ENCODE results near the gene CYTH3.
A peak's percentile ranks its signal among the peaks of the same experiment; 100 is the strongest.
"Not testable (repeated sequence)": the region's sequence is repeated elsewhere in the genome, so short reads cannot be mapped to it uniquely, and the experiment has no call there.

The CYTH3 gene

GRCh38 chr7:6272481-6273323 is at the start of gene CYTH3:
CYTH3 (minus strand) TSS chr7:6272624; CDS start chr7:6272507, 117 bp downstream.
- peak; percentile 50 to 61 for DNase-seq (ENCODE audit: low read depth in 2 of 2)

DNA sequence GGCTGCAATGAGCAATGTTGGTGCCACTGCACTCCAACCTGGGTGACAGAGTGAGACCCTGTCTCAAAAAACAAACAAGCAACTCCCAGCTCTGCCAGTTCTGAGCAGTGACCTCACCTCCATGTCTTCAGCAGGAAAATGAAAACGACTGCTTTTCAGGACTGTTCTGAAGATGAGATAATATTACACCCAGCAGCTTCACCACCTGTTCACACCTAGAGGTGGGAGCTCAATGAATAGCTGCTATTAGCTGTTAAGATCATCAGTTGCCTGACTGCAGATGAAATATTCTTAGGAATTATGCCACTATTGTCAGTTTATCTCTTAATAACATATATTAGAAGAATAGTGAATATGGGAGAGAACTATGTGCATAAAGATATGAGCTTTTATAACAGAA is 48.4 kb upstream of the CYTH3 start:
- no peak for DNase-seq (ENCODE audit: low read depth in 2 of 2)

DNA sequence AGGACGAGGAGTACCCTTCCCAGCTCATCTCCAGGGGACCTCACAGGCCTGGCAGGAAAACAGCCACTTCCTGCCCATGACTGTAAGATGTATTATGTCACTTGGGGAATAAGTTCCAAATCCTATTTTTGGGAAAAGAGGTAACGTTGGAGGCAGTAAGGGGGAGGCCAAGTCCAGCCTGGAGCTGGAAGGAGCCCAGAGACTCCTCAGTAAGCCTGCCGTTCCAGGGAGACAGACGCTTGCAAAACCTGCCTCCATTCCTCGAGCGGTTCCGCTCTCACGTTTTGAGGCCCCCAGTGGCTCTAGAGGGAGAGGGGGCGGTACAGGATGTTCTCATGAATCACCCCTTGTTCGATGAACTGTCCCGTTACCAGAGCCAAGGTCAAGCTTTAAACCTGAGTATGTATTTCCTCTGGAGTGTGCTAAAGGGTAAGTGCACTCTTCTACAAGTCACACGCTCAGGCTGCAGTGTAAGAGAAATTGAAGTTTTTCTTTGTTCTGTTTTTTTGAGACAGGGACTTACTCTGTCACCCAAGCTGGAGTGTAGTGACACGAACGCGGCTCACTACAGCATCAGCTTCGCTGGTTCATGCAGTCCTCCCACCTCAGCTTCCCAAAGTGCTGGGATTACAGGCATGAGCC is 45.5 kb upstream of the CYTH3 start:
- no peak for DNase-seq (ENCODE audit: low read depth in 2 of 2)

DNA sequence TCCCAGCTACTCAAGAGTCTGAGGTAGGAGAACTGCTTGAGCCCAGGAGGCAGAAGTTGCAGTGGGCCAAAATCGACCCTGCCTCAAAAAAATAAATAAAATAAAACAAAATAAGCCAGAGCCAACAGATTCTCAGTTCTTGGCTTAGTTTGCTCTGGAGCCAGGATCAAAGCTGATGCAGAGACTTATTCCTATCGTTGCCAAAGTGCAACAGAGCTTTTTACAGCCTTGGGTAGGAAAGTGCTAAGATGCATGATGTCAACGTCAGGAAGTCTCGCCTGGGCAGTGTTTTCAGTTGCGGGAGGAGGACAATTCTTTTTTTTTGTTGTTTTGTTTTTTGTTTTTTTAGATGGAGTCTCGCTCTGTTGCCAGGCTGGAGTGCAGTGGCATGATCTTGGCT is 43.8 kb upstream of the CYTH3 start:
- no peak for DNase-seq (ENCODE audit: low read depth in 2 of 2)

DNA sequence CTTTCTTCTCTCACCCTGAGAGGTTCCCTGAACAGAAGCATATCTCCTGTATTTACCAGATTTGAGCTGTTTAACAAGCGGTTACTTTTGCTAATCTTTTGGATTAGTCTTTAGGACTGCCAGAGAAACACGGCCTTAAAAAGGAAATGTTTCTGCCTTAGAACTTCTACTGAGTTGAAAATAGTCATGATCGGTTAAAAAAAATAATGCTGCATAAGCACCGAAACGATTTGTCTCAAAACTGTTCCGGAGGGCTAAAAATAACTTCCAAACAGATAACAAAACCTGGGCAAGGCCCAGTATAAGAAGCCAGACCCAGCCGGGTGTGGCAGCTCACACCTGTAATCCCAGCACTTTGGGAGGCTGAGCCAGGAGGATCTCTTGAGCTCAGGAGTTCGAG is 43.3 kb upstream of the CYTH3 start:
- DNase-seq (ENCODE audit: low read depth in 2 of 2), result no peak

DNA sequence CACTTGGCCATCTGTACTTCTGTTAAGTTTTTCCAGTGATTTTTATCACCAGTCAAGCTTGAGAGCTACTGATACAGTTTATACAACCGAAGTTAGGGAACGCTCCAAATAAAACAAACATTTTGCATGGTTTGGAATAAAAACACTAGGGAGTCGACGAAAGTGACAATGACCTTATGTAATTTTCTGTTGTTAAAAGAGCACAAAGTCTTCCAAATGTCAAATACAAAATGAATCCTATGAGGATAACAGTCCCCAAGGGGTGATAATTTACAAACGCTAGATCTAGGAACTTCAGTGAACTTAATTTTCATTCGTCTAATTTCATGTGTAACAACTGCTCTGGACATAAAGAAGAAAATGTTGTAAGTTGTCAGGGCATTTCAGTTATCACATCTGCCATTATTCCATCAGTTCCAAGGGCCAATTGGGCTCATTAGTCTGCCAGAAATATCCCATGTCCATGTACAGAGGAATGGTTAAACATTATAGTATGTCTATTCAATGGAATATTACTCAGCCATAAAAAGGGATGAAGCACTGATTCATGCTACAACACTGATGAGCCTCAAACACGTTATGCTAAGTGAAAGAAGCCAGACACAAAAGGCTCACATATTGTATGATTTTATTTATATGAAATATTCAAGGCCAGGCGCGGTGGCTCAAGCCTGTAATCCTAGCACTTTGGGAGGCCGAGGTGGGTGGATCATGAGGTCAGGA is 38.0 kb upstream of the CYTH3 start:
- DNase-seq (ENCODE audit: low read depth in 2 of 2), result no peak

DNA sequence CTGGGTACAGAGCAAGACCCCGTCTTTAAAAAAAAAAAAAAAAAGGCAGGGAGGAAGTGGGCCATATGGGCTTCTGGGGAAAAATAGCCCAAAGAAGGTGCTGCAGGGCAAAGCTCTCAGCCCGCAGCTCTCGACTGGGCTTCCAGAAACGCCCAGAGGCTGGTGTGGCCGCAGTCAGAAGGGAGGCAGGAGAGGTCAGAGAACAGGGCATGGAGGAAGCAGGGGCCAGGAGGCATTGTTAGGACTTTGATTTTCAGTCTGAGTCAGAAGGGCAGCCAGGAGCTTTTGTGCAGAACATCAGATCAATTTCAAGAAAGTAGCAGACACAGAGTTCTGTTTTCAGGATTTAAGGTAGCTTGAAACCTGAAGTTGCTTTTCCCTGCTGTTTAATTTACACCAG is 35.3 kb upstream of the CYTH3 start:
- DNase-seq (ENCODE audit: low read depth in 2 of 2), result no peak

DNA sequence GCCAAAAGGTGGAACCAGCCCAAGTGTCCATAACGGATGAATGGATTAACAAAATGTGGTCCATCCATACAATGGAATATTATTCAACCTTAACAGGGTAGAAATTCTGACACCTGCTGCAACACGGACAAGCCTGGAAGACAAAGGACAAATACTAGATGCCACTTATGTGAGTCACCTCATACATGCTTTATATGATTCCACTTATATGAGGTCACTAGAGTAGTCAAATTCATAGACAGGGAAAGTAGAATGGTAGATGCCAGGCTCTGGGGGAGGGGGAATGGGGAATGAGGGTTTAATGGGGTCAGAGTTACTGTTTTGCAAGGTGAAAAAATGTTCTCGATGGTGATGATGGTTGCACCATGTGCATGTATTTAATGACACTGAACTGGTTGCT is 34.0 kb upstream of the CYTH3 start:
- no peak for DNase-seq (ENCODE audit: low read depth in 2 of 2)

DNA sequence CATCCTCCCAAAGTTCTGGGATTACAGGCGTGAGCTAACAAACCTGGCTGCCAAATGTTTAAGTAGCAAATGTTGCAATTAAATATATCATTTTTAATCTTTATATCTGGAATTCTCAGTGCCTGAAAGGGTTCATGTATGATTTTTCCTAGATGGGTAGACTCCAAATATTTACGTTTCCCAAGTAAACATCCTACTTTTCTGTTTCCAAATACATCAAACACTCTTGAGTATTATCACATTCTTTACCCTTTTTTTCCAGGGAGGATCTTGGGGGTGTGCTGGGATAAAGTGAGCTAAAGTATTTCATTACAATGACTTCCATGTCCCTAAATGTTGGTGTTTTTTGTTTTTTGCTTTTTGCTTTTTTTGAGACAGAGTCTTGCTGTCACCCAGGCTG is 32.9 kb upstream of the CYTH3 start:
- DNase-seq (ENCODE audit: low read depth in 2 of 2), result no peak

DNA sequence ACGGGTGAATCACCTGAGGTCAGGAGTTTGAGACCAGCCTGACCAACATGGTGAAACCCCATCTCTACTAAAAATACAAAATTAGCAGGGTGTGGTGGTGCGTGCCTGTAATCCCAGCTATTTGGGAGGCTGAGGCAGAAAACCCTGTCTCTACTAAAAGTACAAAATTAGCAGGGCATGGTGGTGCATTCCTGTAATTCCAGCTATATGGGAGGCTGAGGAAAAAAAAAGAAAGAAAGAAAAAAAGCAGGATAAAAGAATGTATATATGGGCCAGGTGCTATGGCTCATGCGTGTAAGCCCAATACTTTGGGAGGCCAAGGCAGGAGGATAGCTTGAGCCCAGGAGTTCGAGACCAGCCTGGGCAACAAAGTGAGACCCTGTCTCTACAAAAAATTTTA is 29.0 kb upstream of the CYTH3 start:
- not testable (repeated sequence) for DNase-seq (ENCODE audit: low read depth in 2 of 2)

- DNase-seq (ENCODE audit: low read depth in 2 of 2), result no peak
Observed at GRCh38 chr7:6299774-6300173, 27.4 kb upstream of the CYTH3 start.

DNA sequence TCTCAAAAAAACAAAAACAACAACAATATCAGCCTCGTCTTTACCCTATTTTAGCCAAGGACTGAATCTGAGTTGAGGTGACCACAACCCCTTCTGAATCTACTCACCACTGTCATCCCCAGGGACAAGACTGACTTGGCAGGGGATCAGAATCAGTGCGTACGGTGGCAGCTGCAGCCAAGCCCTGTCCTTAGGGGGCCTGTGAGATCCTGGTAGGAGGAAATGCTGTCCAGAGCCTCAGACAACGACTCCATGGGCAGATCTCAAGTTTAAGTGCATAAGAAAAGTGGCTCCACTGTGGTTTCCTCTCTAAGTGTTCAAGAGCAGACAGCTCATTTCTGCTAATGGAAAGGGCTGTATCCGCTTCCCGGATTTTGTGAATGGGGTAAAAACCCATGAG is 22.4 kb upstream of the CYTH3 start:
- no peak for DNase-seq (ENCODE audit: low read depth in 2 of 2)

DNA sequence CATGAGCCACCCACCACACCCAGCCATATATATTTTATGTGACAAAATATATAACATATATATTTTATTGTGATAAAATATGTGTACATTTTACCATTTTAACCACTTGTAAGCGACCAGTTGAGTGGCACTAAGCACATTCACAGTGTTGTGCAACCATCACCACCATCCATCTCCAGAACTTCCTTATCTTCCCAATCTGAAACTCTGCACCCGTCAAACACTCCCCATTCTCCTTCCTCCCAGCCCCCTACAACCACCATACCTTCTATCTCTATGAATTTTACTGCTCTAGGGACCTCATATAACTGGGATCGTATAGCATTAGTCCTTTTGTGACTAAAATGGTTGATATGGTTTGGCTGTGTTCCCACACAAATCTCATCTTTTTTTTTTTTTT is 20.8 kb upstream of the CYTH3 start:
- no peak for DNase-seq (ENCODE audit: low read depth in 2 of 2)

- not testable (repeated sequence) for DNase-seq (ENCODE audit: low read depth in 2 of 2)
Observed at GRCh38 chr7:6291941-6292340, 19.5 kb upstream of the CYTH3 start.

- DNase-seq (ENCODE audit: low read depth in 2 of 2), result no peak
Observed at GRCh38 chr7:6291531-6291930, 19.1 kb upstream of the CYTH3 start.

- no peak for DNase-seq (ENCODE audit: low read depth in 2 of 2)
Observed at GRCh38 chr7:6290319-6290741, 17.9 kb upstream of the CYTH3 start.

DNA sequence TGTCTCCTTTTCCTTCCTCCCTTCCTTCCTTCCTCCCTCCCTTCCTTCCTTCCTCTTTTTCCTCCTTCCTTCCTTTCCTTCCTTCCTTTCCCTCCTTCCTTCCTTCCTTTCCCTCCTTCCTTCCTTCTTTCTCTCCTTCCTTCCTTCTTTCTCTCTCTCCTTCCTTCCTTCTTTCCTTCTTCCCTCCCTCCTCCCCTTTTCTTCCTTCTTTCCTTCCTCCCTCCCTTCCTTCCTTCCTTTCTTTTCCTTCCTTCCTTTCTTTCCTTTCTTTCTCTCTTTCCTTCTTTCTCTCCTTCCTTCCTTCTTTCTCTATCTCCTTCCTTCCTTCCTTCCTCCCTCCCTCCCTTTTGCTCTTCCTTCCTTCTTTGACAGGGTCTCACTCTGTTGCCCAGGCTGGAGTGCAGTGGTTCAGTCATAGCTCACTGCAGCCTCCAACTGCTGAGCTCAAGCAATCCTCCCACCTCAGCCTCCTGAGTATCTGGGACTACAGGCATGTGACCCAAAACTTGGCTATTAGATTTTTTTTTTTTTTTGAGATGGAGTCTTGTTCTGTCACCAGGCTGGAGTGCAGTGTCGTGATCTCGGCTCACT is 15.9 kb upstream of the CYTH3 start:
- DNase-seq (ENCODE audit: low read depth in 2 of 2), result no peak

DNA sequence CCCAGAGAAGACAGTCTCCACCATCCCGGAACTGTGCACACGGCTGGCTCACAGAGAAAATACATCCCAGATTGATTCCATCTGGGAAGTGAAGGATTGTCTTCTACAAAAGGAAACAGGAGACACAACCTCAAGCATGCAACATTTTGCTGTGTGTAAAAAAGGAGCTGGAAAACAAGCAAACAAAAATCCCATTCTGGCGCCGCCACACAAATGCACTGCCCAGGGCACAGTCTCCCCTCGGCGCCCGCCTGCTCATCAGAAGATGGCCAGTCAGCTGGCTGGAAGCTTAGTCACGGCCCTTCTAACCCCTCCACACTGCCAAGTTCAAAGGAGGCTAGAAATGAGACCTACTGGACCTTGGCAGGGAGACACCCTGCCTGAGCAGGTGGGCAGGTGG is 14.1 kb upstream of the CYTH3 start:
- DNase-seq (ENCODE audit: low read depth in 2 of 2), result no peak

DNA sequence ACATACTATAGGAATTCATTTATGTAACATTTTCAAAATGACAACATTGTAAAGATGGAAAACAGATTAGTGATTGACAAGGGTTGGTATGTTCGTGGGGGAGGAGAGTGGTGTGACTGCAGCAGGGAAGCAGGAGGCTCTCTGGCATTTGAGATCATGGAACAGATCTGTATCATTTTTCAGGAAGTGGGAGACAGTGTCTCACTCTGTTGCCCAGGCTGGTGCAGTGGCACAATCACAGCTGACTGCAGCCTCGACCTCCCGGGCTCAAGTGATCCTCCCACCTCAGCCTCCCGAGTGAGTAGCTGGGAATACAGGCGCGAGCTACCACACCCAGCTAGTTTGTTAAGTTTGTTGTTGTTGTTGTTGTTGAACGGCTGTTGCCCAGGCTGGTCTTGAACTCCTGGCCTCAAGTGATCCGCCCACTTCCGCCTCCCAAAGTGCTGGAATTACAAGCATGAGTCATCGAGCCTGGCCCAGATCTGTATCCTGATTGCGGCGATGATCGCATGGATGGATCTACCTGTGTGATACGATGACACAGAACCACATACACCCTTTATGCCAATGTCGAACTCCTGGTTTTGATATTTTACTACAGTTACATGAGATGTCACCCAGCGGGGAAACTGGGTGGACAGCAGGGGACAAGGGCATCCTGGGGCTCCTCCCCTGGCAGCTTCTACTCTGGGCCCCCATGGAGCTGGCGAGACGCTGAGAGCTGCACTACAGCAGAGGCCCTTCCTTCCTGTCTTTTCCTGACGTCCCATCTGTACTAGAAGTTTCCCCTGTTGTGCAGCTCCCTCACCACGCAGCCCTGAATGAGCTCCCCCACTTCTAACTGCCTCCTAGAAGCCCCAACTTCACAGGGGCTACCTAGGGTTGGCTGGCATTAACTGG is 12.3 kb upstream of the CYTH3 start:
- DNase-seq (ENCODE audit: low read depth in 2 of 2), result no peak

DNA sequence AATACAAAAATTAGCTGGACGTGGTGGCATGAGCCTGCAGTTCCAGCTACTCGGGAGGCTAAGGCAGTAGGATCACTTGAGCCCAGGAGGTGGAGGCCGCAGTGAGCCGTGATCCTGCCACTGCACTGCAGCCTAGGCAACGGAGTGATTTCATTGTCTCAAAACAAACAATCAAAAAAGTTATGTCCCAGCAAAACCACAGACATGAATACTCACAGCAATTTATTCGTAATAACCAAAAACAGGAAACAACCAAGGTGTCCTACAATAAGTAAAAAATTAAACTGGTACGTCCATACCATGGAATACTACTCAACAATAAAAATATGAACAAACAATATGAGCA is 11.6 kb upstream of the CYTH3 start:
- no peak for DNase-seq (ENCODE audit: low read depth in 2 of 2)

GRCh38 chr7:6283391-6284054 is 11.1 kb upstream of the CYTH3 start:
- DNase-seq (ENCODE audit: low read depth in 2 of 2), result not testable (repeated sequence)

All from stimulated activated CD4-positive, alpha-beta T cell treated with anti-CD3 and anti-CD28 coated beads, Interleukin-12 subunit alpha, Interleukin-12 subunit beta, amount 100 ng/mL, for 24 hours (primary cell).